ENCODE results near the gene ADD3.
A peak's percentile ranks its signal among the peaks of the same experiment; 100 is the strongest.

Gene ADD3, protein sequence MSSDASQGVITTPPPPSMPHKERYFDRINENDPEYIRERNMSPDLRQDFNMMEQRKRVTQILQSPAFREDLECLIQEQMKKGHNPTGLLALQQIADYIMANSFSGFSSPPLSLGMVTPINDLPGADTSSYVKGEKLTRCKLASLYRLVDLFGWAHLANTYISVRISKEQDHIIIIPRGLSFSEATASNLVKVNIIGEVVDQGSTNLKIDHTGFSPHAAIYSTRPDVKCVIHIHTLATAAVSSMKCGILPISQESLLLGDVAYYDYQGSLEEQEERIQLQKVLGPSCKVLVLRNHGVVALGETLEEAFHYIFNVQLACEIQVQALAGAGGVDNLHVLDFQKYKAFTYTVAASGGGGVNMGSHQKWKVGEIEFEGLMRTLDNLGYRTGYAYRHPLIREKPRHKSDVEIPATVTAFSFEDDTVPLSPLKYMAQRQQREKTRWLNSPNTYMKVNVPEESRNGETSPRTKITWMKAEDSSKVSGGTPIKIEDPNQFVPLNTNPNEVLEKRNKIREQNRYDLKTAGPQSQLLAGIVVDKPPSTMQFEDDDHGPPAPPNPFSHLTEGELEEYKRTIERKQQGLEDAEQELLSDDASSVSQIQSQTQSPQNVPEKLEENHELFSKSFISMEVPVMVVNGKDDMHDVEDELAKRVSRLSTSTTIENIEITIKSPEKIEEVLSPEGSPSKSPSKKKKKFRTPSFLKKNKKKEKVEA

DNA sequence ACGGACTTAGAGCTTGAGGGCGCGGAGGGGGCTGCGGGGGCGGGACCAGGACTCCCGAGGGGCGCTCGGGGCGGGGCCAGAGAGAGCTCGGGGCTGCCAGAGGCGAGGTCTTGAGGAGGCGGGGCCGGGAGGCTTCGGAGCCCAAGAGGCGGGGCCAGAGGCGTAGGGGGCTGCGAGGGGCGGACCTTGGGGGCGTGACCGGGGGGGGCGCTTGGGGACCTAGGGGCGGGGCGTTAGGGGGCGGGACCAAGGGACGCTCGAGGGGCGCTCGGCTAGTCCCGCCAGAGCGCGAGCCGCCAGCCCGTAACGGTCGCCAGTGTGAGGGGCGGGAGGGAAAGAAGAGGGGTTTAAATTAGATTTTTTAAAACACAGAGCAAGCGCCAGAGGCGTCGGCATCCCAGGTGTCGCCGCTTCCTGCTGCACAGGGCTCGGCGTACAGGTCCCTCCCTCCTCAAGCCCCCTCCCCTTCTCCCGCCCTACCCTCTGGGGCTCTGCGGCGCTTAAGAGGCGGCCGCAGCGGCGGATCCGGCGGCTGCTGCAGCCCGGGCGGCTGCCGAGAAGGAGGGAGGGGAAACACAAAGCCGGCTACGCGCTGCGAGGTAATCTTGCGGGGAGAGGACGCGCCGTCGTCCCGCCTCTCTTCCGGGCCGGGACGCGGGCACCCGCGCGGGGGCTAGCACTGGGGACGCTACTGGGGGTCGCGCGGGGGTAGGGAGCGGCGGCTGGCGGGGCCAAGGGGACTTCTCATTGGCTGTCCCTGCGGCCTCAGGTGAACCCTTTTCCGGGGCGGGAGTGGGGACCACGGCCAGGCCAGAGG lies at the start of gene ADD3:
Gene ADD3 (plus strand): TSS at position 284 of the 817 bp plus-strand sequence. CDS start 92,670 bp downstream, outside the sequence.
- DNase-seq, result peak; percentile 84

DNA sequence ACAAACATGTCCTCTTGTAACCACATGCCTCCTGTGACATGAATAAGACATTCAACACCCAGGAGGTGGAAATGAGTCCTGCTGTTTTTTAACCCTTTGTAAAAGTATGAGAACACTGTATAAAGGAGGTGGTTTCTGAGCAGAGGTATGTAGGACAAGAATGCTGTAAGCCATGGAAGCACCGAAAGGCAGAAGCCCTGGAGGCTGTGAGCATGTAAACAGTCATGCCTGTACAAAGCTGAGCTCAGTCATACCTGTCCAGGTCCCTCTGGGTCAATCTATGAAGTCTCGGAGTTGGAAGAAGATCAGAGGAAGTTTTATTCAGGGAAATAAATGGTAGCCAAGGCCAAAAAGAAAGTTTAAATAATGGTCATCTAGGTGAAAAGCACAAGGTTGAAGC lies 49.7 kb upstream of the ADD3 start:
- DNase-seq, result no peak

DNA sequence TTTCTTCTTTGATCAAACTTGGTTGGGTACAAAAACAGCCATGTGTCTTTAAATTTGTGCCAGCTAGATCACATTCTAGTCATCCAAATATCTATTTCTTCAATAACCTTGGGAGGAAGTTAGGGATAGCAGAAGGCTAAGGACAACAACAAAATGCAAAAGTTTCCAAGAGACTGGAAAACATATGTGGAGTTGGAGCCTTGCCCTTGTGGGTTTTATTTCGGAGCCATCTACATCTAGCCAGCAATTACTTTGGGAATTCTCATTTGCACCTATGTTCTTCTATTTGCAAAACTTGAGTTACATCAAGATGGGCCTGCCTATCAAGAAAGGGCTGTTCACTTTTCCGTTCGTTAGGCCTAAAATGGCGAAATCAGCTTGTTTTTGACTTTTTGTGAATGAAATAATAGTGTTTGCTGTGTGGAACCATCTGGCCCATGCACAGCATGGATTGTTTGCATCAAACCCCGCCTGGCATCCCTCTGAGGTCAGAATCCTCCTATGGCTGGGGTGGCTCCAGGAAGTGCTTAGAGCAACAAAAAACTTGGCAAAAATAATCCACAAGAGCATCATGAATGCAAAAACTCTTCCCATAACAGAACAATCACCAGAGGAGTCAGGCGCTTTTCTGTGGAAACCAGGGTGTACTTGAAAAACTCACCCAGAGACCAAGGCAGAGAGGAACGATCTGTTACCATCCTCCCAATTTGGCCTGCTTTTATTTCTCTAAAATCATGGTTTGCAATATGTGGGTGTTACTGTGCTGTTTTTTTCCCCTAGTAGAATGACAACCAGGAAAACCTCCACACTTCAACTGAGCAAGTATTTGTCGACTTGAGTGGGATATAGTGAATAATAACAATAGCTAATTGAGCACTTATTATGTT lies 48.3 kb upstream of the ADD3 start:
- no peak for DNase-seq

- no peak for DNase-seq
Observed at GRCh38 chr10:109960682-109961081, 47.1 kb upstream of the ADD3 start.

- DNase-seq, result no peak
Observed at GRCh38 chr10:109961174-109962001, 46.4 kb upstream of the ADD3 start.

- DNase-seq, result no peak
Observed at GRCh38 chr10:109962247-109962646, 45.5 kb upstream of the ADD3 start.

- no peak for DNase-seq
Observed at GRCh38 chr10:109963439-109963838, 44.3 kb upstream of the ADD3 start.

- no peak for DNase-seq
Observed at GRCh38 chr10:109964318-109964717, 43.5 kb upstream of the ADD3 start.

- peak; percentile 3 for DNase-seq
Observed at GRCh38 chr10:109966961-109967738, 40.6 kb upstream of the ADD3 start.

GRCh38 chr10:109967739-109968088 lies 40.1 kb upstream of the ADD3 start:
- no peak for DNase-seq

GRCh38 chr10:109968953-109969759 lies 38.6 kb upstream of the ADD3 start:
- DNase-seq, result no peak

DNA sequence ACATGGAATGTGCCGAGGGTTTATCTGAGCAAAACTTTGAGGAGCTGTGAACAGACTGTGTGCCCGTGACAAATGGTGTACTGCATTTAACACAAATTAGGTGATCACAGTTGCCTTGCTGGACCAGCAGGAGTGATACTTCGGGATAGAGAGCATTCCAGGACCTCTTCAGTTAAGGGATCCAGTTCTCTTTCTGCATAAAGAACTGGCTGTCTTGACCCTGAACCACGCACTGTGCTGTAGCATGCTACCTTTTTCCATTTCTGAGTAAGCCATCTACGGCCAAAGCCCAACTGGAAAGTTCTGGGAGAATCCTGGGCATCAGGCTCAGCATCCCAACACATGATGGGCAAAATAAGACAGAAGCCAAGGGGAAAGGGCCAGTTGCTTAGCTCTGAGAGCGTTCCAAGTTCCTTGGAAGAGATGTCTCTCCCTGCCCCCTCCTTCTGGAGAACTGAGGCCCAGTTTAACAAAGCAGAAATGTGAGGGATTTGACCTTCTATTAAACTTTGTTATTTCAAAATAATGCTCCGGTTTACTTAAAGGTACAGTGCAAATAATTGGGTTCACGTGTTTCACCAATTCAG lies 37.9 kb upstream of the ADD3 start:
- DNase-seq, result no peak

DNA sequence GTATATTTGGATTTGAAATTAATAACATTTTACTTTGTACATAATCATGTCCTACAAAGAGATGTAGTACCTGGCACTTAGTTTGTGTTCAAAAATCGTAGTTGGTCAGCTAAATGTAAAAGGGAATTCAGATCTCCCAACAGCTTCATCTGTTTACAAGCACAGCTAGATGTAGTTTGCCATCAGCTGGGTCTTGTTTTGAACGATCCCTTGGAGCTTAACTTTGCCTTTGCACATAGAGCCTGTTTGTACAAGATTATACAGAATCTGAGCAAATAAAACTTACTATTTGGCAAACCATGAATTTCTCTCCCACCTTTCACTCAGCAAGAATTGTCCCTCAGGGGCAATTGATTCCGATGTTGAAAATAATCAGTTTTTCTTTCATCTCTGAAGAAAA lies 36.1 kb upstream of the ADD3 start:
- DNase-seq, result no peak

GRCh38 chr10:109972372-109973001 lies 35.3 kb upstream of the ADD3 start:
- DNase-seq, result no peak

- no peak for DNase-seq
Observed at GRCh38 chr10:109973326-109973829, 34.4 kb upstream of the ADD3 start.

- DNase-seq, result peak; percentile 18
Observed at GRCh38 chr10:109974504-109975191, 33.1 kb upstream of the ADD3 start.

- DNase-seq, result no peak
Observed at GRCh38 chr10:109975244-109976190, 32.3 kb upstream of the ADD3 start.
